MG63 (cell line): ENCODE results near the gene DOP1A. TPM values are rescaled to one million over a fixed set of nuclear protein-coding genes. Genes with fewer than 3 reads are reported as not detected.

Source experiments
- DNase-seq: peaks from one replicate; pipeline ENCODE4 v3.0.0-alpha.2; 2020
- H3K27me3 ChIP-seq: fragments of 250-450 bp; sonication (Bioruptor Pico); 2 replicates; pipeline ENCODE4 v1.5.1; 2020; ENCODE audit warnings: mild to moderate bottlenecking, moderate library complexity
- H3K36me3 ChIP-seq: fragments of 250-450 bp; sonication (Bioruptor Pico); 2 replicates; pipeline ENCODE4 v1.5.1; 2020; ENCODE audit warnings: mild to moderate bottlenecking, moderate library complexity
- H3K4me3 ChIP-seq: fragments of 250-450 bp; sonication (Bioruptor Pico); 2 replicates; pipeline ENCODE4 v1.5.1; 2020; ENCODE audit warnings: mild to moderate bottlenecking, moderate library complexity
- H3K9me3 ChIP-seq: fragments of 250-450 bp; sonication (Bioruptor Pico); 2 replicates; pipeline ENCODE4 v1.5.1; 2020; ENCODE audit warnings: mild to moderate bottlenecking, moderate library complexity
- total RNA-seq: library from RNA; depleted of rRNA; stranded (reverse); fragments of >200 nt; shearing (Covaris generic); gene quantifications from 2 replicates; pipeline ENCODE4 v1.2.3, GENCODE V29; 2014; ENCODE audit warnings: low replicate concordance; rRNA removed

DOP1A gene
- total RNA-seq, 1 experiment from 2014 or later, result 5.2 TPM

- Histone ChIP-seq H3K4me3 (no peak overlapping the region), H3K9me3 (no peaks in the 10 kb centered on the region)
- peak; percentile 38 for DNase-seq
Measured at GRCh38 chr6:83215131-83216047, 147.9 kb downstream of the DOP1A start.

GRCh38 chr6:83216806-83217205 is 149.3 kb downstream of the DOP1A start:
- no peak for DNase-seq
- H3K36me3 ChIP-seq, result peaks cover 5% of the 10 kb centered on the region; the same call in 1 of the 2 replicates
- no peak overlapping the region for H3K4me3 ChIP-seq
- H3K27me3 ChIP-seq, result no peaks in the 10 kb centered on the region
- no peaks in the 10 kb centered on the region for H3K9me3 ChIP-seq

More at GRCh38 chr6:83215131-83216047, 147.9 kb downstream of the DOP1A start:
- H3K36me3 ChIP-seq, result peaks cover 4% of the 10 kb centered on the region; the same call in 1 of the 2 replicates
- no peaks in the 10 kb centered on the region for H3K27me3 ChIP-seq

Other genes starting within 250 kb of the DOP1A start
- gene UBE3D, start 1.8 kb upstream of the DOP1A start, total RNA-seq, result 5.0 and 5.9 TPM in 2 replicates
- gene PGM3, start 125.6 kb downstream of the DOP1A start, total RNA-seq, result 52.7 and 109 TPM in 2 replicates
- gene RWDD2A, start 125.7 kb downstream of the DOP1A start, total RNA-seq, result 1.6 and 1.7 TPM in 2 replicates